ENCODE data around the gene GPR15LG. TPM values are rescaled to one million over a fixed set of nuclear protein-coding genes. Genes with fewer than 3 reads are reported as not detected.
"Not testable (repeated sequence)": the region's sequence is repeated elsewhere in the genome, so short reads cannot be mapped to it uniquely, and the experiment has no call there.

Gene GPR15LG
- total RNA-seq, 2 donors from 2014 or later: not detected

- intact Hi-C loops (cut with DNase I): no loop called here
- no peaks in the 10 kb centered on the region for H3K27me3 ChIP-seq
- DNase-seq (no peak), ATAC-seq (no peak)
- WGBS, 2 donors: 73% methylated on average over 7 to 8 of the region's 8 CpGs
- no peaks in the 10 kb centered on the region for H3K9me3 ChIP-seq
- H3K4me3 ChIP-seq: no peak overlapping the region
- H3K4me1 ChIP-seq: no peaks in the 10 kb centered on the region
- no peaks in the 10 kb centered on the region for H3K36me3 ChIP-seq (replicated peaks in 1 of 2; ENCODE audit: insufficient read depth in 1 of 2, low read depth in 2 of 2)
- H3K27ac ChIP-seq: no peak overlapping the region
- TF ChIP-seq POLR2A (IDR thresholded peaks at IDR 0.05) (no peak), CTCF (IDR thresholded peaks at IDR 0.05) (no peak)
Measured at GRCh38 chr10:84177541-84178141, 4.0 kb downstream of the GPR15LG start.

GRCh38 chr10:84178160-84178609, 4.6 kb downstream of the GPR15LG start:
- intact Hi-C loops (cut with DNase I): no loop called here
- 66 to 75% methylated on average over 3 of the region's 3 CpGs for WGBS, 2 donors

GRCh38 chr10:84179059-84179710, 5.6 kb downstream of the GPR15LG start:
- intact Hi-C loops (cut with DNase I): no loop called here
- H3K27me3 ChIP-seq: no peaks in the 10 kb centered on the region
- H3K27ac ChIP-seq: no peak overlapping the region
- WGBS, 2 donors: 54 to 59% methylated on average over 12 of the region's 12 CpGs
- ATAC-seq (no peak), DNase-seq (no peak)
- H3K4me1 ChIP-seq: no peaks in the 10 kb centered on the region
- no peaks in the 10 kb centered on the region for H3K36me3 ChIP-seq (replicated peaks in 1 of 2; ENCODE audit: insufficient read depth in 1 of 2, low read depth in 2 of 2)
- no peak overlapping the region for H3K4me3 ChIP-seq
- TF ChIP-seq POLR2A (IDR thresholded peaks at IDR 0.05) (no peak), CTCF (IDR thresholded peaks at IDR 0.05) (no peak)
- no peaks in the 10 kb centered on the region for H3K9me3 ChIP-seq

More at GRCh38 chr10:84178160-84178609, 4.6 kb downstream of the GPR15LG start:
- ATAC-seq (no peak), DNase-seq (no peak)
- Histone ChIP-seq H3K9me3 (no peaks in the 10 kb centered on the region), H3K36me3 (replicated peaks in 1 of 2; ENCODE audit: insufficient read depth in 1 of 2, low read depth in 2 of 2) (no peaks in the 10 kb centered on the region), H3K4me3 (no peak overlapping the region), H3K27me3 (no peaks in the 10 kb centered on the region), H3K27ac (no peak overlapping the region), H3K4me1 (no peaks in the 10 kb centered on the region)
- TF ChIP-seq POLR2A (IDR thresholded peaks at IDR 0.05) (no peak), CTCF (IDR thresholded peaks at IDR 0.05) (no peak)

GRCh38 chr10:84180386-84180785, 6.8 kb downstream of the GPR15LG start:
- WGBS, 2 donors: 85 to 91% methylated on average over 6 to 17 of the region's 22 CpGs
- H3K27me3 ChIP-seq: not testable (repeated sequence)

GRCh38 chr10:84181631-84182030, 8.0 kb downstream of the GPR15LG start:
- ATAC-seq (no peak), DNase-seq (no peak)
- 75 to 81% methylated on average over 5 of the region's 5 CpGs for WGBS, 2 donors
- Histone ChIP-seq H3K27ac (no peak overlapping the region), H3K27me3 (no peaks in the 10 kb centered on the region), H3K9me3 (no peaks in the 10 kb centered on the region), H3K36me3 (replicated peaks in 1 of 2; ENCODE audit: insufficient read depth in 1 of 2, low read depth in 2 of 2) (no peaks in the 10 kb centered on the region), H3K4me3 (no peak overlapping the region), H3K4me1 (no peaks in the 10 kb centered on the region)
- TF ChIP-seq POLR2A (IDR thresholded peaks at IDR 0.05) (no peak), CTCF (IDR thresholded peaks at IDR 0.05) (no peak)
- intact Hi-C loops (cut with DNase I): no loop called here

More at GRCh38 chr10:84180386-84180785, 6.8 kb downstream of the GPR15LG start:
- H3K27ac ChIP-seq; H3K9me3 ChIP-seq; H3K4me3 ChIP-seq; DNase-seq; intact Hi-C loops (cut with DNase I); ATAC-seq; H3K4me1 ChIP-seq; H3K36me3 ChIP-seq (replicated peaks in 1 of 2; ENCODE audit: insufficient read depth in 1 of 2, low read depth in 2 of 2): not testable (repeated sequence)

Measured in body of pancreas (tissue), 4 donors.